Endodermal cell (in vitro differentiated cells): ENCODE data around the gene SYCP3. TPM values are rescaled to one million over a fixed set of nuclear protein-coding genes. Genes with fewer than 3 reads are reported as not detected.

Experiments used
- DNase-seq: peaks from one replicate; pipeline ENCODE4 v3.0.0-alpha.2; 2017
- H3K27ac ChIP-seq: 2 replicates; pipeline ENCODE4 v1.5.1; 2013; ENCODE audit warnings: mild to moderate bottlenecking, low read depth, low read length, moderate library complexity
- H3K27me3 ChIP-seq: 2 replicates; pipeline ENCODE4 v1.6.1; 2013; ENCODE audit warnings: mild to moderate bottlenecking, low read length, moderate library complexity; ENCODE audit not compliant: insufficient read depth, control insufficient read depth, poor library complexity, severe bottlenecking
- H3K36me3 ChIP-seq: 2 replicates; pipeline ENCODE4 v1.7.0; 2013; ENCODE audit warnings: mild to moderate bottlenecking, low read length, moderate library complexity; ENCODE audit not compliant: control insufficient read depth, insufficient read depth
- H3K4me1 ChIP-seq: one replicate; pipeline ENCODE4 v1.7.0; 2013; ENCODE audit warnings: low read length; ENCODE audit not compliant: control insufficient read depth, insufficient read depth
- H3K4me3 ChIP-seq: 2 replicates; pipeline ENCODE4 v1.5.1; 2013; ENCODE audit warnings: mild to moderate bottlenecking, low read length, moderate library complexity
- H3K9ac ChIP-seq: 2 replicates; pipeline ENCODE4 v1.6.1; 2013; ENCODE audit warnings: mild to moderate bottlenecking, low read length, moderate library complexity; ENCODE audit not compliant: poor library complexity, severe bottlenecking; ENCODE audit errors: extremely low read depth
- H3K9me3 ChIP-seq: 2 replicates; pipeline ENCODE4 v1.6.1; 2013; ENCODE audit warnings: mild to moderate bottlenecking, low read length, moderate library complexity; ENCODE audit not compliant: control insufficient read depth
- H3K27ac Mint-ChIP-seq: 2 replicates; pipeline ENCODE4 v1.8.0; 2020; ENCODE audit warnings: mixed read lengths
- H3K27me3 Mint-ChIP-seq: 2 replicates; pipeline ENCODE4 v1.8.0; 2021; ENCODE audit warnings: mild to moderate bottlenecking, mixed read lengths; ENCODE audit not compliant: insufficient read depth
- H3K36me3 Mint-ChIP-seq: 2 replicates; pipeline ENCODE4 v1.8.0; 2020; ENCODE audit warnings: low read depth, mixed read lengths
- H3K4me1 Mint-ChIP-seq: 2 replicates; pipeline ENCODE4 v1.8.0; 2020; ENCODE audit warnings: mixed read lengths
- H3K4me3 Mint-ChIP-seq: 2 replicates; pipeline ENCODE4 v1.8.0; 2020; ENCODE audit warnings: mild to moderate bottlenecking, moderate library complexity, mixed read lengths
- H3K9me3 Mint-ChIP-seq: 2 replicates; pipeline ENCODE4 v1.8.0; 2020; ENCODE audit warnings: mild to moderate bottlenecking, mixed read lengths
- CTCF ChIP-seq: fragments of 200-600 bp; sonication (generic); conservative IDR thresholded peaks from 2 replicates; pipeline ENCODE4 v1.5.0; 2021; ENCODE audit warnings: antibody characterized with exemption, mild to moderate bottlenecking
- WGBS, 2 experiments: methylation state at CpG; one replicate each; pipeline versions ENCODE4 v1.1.5 to v1.1.7; 2013; ENCODE audit warnings: missing lambda C conversion rate in 2 of 2, mixed read lengths in 1 of 2; ENCODE audit not compliant: insufficient coverage in 1 of 2, insufficient read length in 1 of 2; 5-methylcytosine and 5-hydroxymethylcytosine counted together
- total RNA-seq, 2 donors: library from RNA; stranded (reverse); fragmentation: NEBNext Ultra II Directional in 1 of 2; extraction: Animal tissue kit (Norgen Biotek cat#: 25700) in 1 of 2; gene quantifications; 2 replicates in 1 of 2; 3 replicates in 1 of 2; pipeline ENCODE4 v1.2.1, GENCODE V29; 2021

The SYCP3 gene
- total RNA-seq, 2 donors from 2014 or later: not detected

- H3K27me3 ChIP-seq: peaks cover 18% of the 10 kb centered on the region
- WGBS, 2 experiments: 93 to 100% methylated on average over 1 of the region's 1 CpG
- Mint-ChIP-seq H3K27ac (no peak overlapping the region), H3K27me3 (peaks cover 18% of the 10 kb centered on the region), H3K4me3 (no peak overlapping the region), H3K9me3 (no peaks in the 10 kb centered on the region), H3K4me1 (peaks cover 1% of the 10 kb centered on the region), H3K36me3 (no peaks in the 10 kb centered on the region)
- H3K9me3 ChIP-seq: no peaks in the 10 kb centered on the region
- DNase-seq: no peak
- no peak overlapping the region for H3K9ac ChIP-seq
- no peak overlapping the region for H3K4me3 ChIP-seq
- TF ChIP-seq CTCF: no peak
- no peak overlapping the region for H3K27ac ChIP-seq
- no peaks in the 10 kb centered on the region for H3K36me3 ChIP-seq
- peaks cover 3% of the 10 kb centered on the region for H3K4me1 ChIP-seq
Measured at GRCh38 chr12:101691503-101692096, 47.7 kb downstream of the SYCP3 start.

- Mint-ChIP-seq H3K27me3 (peaks cover 8% of the 10 kb centered on the region), H3K9me3 (no peaks in the 10 kb centered on the region), H3K4me1 (no peaks in the 10 kb centered on the region), H3K36me3 (no peaks in the 10 kb centered on the region), H3K27ac (no peak overlapping the region), H3K4me3 (no peak overlapping the region)
- Histone ChIP-seq H3K27ac (no peak overlapping the region), H3K27me3 (peaks cover 8% of the 10 kb centered on the region), H3K4me3 (no peak overlapping the region), H3K4me1 (no peaks in the 10 kb centered on the region), H3K9ac (no peak overlapping the region), H3K9me3 (no peaks in the 10 kb centered on the region), H3K36me3 (no peaks in the 10 kb centered on the region)
- no peak for TF ChIP-seq CTCF
- DNase-seq: no peak
- 91 to 100% methylated on average over 1 to 2 of the region's 3 CpGs for WGBS, 2 experiments
Measured at GRCh38 chr12:101690544-101691098, 48.6 kb downstream of the SYCP3 start.

- Mint-ChIP-seq H3K27me3 (no peaks in the 10 kb centered on the region), H3K4me1 (no peaks in the 10 kb centered on the region), H3K27ac (no peak overlapping the region), H3K4me3 (no peak overlapping the region), H3K9me3 (no peaks in the 10 kb centered on the region), H3K36me3 (no peaks in the 10 kb centered on the region)
- H3K4me3 ChIP-seq: no peak overlapping the region
- H3K4me1 ChIP-seq: no peaks in the 10 kb centered on the region
- no peaks in the 10 kb centered on the region for H3K9me3 ChIP-seq
- DNase-seq: no peak
- H3K27me3 ChIP-seq: no peaks in the 10 kb centered on the region
- no peak for TF ChIP-seq CTCF
- 81% methylated on average over 1 of the region's 1 CpG; no CpG with 5 or more reads in 1 of the 2 experiments for WGBS, 2 experiments
- H3K27ac ChIP-seq: no peak overlapping the region
- H3K36me3 ChIP-seq: no peaks in the 10 kb centered on the region
- H3K9ac ChIP-seq: no peak overlapping the region
Measured at GRCh38 chr12:101686176-101686575, 53.1 kb downstream of the SYCP3 start.
